HEK293T (cell line): ENCODE data around the gene FAM210A.

ENCODE experiments used
- BHLHE40 ChIP-seq: fragments of 450-650 bp; IDR thresholded peaks from 2 replicates; pipeline ENCODE4 v1.6.1; 2016; ENCODE audit warnings: mild to moderate bottlenecking, moderate library complexity, borderline replicate concordance
- CTBP1 ChIP-seq: fragments of 450-650 bp; IDR thresholded peaks from 2 replicates; pipeline ENCODE4 v1.6.1; 2016; ENCODE audit warnings: borderline replicate concordance
- FOXM1 ChIP-seq: fragments of 450-650 bp; IDR thresholded peaks from 2 replicates; pipeline ENCODE4 v1.6.1; 2017; ENCODE audit warnings: mild to moderate bottlenecking, borderline replicate concordance

DNA sequence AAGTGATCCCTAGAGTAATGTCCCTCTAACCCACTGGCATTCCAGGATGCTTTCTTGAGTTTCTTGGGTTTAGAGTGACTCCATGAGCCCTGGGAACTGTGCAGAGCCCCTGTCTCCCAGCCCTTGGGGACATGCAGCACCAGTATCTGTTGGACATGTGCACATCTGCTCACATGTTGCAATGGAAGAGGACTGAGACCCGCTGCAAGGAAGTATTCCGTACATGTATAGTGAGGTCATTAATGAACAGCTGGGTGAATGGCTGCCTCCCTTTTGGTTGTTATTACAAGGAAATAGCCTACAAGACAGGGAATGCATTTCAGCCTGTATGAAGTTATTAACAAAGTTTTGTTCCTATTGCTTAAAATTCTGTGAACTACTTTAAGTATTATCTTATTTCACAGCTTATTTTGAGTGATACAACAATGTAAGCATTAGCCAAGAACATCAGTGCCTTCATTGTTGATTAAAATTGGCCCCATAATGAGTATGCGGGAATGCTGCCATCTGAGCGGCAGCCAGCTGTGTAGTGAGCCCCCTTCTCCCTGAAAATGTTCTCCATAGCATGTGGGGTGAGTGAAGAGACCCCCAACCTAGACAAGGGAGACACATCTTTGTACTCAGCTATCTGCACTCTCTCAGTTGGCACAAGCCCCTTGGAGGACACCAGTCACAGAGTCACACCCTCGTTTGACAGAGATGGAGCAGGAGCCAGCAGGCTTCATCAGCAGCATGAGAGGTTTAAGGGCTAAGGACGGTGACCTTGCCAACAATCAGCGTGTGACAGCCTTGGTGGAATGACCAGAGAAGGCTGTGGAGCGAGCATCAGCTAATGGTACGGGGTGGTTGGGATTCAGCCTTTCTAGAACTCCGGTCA, 87.4 kb downstream of the FAM210A start:
- TF ChIP-seq BHLHE40 (no peak), CTBP1 (no peak), FOXM1 (no peak)
